ENCODE data around the gene TUBAL3. TPM values are rescaled to one million over a fixed set of nuclear protein-coding genes. Genes with fewer than 3 reads are reported as not detected.

The TUBAL3 gene
- total and polyA plus RNA-seq, 10 donors = not detected

DNA sequence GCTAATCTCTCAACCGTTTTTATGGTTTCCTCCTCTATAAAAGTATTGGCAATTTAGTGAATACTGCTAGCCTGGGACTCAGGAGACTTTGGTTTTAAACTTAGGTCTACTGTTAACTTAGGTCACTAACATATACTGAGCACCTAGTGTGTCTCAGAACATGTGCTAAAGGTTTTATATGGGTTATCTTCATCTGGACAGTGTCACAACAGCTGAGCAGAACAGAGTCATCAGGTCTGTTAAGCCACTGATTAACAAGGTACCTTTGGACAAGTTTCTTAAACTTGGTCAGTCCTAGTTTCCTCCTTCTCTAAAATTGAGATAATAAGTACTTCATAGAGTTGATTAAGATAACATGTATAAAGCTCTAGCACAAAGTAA is 38.4 kb upstream of the TUBAL3 start:
- 66 to 87% (median 80%) methylated on average over 1 of the region's 1 CpG for WGBS, 5 donors
- Histone ChIP-seq H3K27ac (no peak overlapping the region), H3K9me3 (no peaks in the 10 kb centered on the region), H3K36me3 (no peaks in the 10 kb centered on the region), H3K4me1 (peaks cover 0 to 30% (median 21%) of the 10 kb centered on the region in 6 donors), H3K4me3 (no peak overlapping the region), H3K27me3 (replicated peaks in 1 of 7) (no peaks in the 10 kb centered on the region)
- TF ChIP-seq POLR2A (IDR thresholded peaks at IDR 0.05) (no peak), POLR2AphosphoS5 (IDR thresholded peaks at IDR 0.05) (no peak)
- TF ChIP-seq, protein P1, sequence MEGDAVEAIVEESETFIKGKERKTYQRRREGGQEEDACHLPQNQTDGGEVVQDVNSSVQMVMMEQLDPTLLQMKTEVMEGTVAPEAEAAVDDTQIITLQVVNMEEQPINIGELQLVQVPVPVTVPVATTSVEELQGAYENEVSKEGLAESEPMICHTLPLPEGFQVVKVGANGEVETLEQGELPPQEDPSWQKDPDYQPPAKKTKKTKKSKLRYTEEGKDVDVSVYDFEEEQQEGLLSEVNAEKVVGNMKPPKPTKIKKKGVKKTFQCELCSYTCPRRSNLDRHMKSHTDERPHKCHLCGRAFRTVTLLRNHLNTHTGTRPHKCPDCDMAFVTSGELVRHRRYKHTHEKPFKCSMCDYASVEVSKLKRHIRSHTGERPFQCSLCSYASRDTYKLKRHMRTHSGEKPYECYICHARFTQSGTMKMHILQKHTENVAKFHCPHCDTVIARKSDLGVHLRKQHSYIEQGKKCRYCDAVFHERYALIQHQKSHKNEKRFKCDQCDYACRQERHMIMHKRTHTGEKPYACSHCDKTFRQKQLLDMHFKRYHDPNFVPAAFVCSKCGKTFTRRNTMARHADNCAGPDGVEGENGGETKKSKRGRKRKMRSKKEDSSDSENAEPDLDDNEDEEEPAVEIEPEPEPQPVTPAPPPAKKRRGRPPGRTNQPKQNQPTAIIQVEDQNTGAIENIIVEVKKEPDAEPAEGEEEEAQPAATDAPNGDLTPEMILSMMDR (IDR thresholded peaks at IDR 0.05 in 8 of 11, conservative IDR thresholded peaks at IDR 0.05 in 3 of 11) = no peak
- DNase-seq = no peak
- intact Hi-C loops (cut with DNase I; ENCODE audit: low total_unique reads) = loop anchor here (2.0 to 10.0 kb wide), 2 partner anchors 180 to 432 kb away; no protein-coding TSS in a partner anchor

DNA sequence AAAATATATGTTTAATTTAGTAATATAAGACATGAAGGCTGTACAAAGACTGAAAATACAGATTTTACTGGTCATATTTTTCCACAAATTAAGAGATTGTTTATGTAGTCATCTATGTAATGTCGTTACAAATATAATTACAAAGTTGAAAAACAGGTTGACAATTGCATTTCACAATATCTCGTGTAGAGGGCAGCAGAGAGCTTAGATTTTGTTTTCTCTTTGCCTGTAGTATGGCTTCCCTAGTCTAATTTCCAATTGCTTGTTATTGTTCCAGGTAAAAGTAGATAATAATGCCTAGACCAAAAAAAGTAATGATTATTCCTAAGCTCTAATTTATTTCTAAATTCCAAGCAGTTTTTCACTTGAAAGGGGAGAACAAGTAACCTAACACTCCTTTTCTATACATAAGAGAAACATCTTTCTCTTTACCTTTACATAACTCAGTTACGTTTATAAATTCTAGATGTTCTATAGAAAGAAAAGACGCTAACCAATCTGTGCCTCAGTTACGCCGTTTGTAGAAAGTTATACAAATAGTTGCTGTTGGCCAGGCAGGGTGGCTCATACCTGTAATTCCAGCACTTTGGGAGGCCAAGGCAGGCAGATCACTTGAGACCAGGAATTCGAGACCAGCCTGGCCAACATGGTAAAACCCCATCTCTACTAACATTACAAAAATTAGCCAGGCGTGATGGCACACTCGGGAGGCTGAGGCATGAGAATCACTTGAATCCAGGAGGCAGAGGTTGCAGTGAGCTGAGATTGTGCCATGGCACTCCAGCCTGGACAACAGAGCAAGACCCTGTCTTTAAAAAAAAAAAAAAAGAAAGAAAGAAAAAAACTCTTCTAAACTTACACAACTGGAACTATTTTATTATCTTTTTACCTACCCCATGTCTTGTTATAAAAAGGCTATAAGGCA is 37.7 kb upstream of the TUBAL3 start:
- no peaks in the 10 kb centered on the region for H3K9me3 ChIP-seq
- no peaks in the 10 kb centered on the region for H3K36me3 ChIP-seq
- no peak for DNase-seq
- no peak for TF ChIP-seq POLR2A (IDR thresholded peaks at IDR 0.05)
- TF ChIP-seq, protein P1 (IDR thresholded peaks at IDR 0.05 in 8 of 11, conservative IDR thresholded peaks at IDR 0.05 in 3 of 11) = peak; percentile 59 to 80 (median 73)
- H3K4me3 ChIP-seq = no peak overlapping the region
- no peaks in the 10 kb centered on the region for H3K27me3 ChIP-seq (replicated peaks in 1 of 7)
- WGBS, 5 donors = 63 to 73% (median 69%) methylated on average over 9 of the region's 9 CpGs
- intact Hi-C loops (cut with DNase I; ENCODE audit: low total_unique reads) = loop anchor here (2.0 to 10.0 kb wide), 2 partner anchors 180 to 432 kb away; no protein-coding TSS in a partner anchor
- H3K4me1 ChIP-seq = peaks cover 0 to 24% (median 15%) of the 10 kb centered on the region in 6 donors
- no peak overlapping the region for H3K27ac ChIP-seq

DNA sequence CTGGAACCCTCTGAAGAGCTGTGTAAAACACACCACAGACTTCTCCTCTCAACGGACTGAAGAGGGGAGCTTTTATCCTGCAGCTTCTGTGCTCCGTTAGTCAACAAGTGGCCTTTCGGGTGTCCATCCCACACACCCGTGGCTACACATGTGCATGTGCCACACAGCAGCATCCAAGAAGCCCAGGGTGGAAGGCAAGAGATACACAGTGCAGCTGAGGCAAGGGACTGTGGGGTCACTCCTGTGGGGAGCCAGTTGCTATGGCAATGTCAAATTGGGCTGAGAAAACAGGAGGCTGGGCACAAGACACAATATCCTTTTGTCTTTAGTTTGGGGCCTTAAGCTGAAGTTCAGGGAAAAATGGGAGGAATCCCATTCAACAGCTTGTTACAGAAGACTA is 36.5 kb upstream of the TUBAL3 start:
- Histone ChIP-seq H3K9me3 (no peaks in the 10 kb centered on the region), H3K27me3 (replicated peaks in 1 of 7) (no peaks in the 10 kb centered on the region), H3K4me1 (peaks cover 0 to 11% (median 3%) of the 10 kb centered on the region in 6 donors), H3K27ac (no peak overlapping the region), H3K36me3 (no peaks in the 10 kb centered on the region), H3K4me3 (no peak overlapping the region)
- 89 to 96% (median 92%) methylated on average over 4 of the region's 4 CpGs for WGBS, 5 donors
- no peak for DNase-seq
- intact Hi-C loops (cut with DNase I; ENCODE audit: low total_unique reads) = loop anchor here (10.0 kb wide), 1 partner anchor 434 kb away; no protein-coding TSS in a partner anchor
- no peak for TF ChIP-seq POLR2AphosphoS5 (IDR thresholded peaks at IDR 0.05)
- TF ChIP-seq, protein P1 (IDR thresholded peaks at IDR 0.05 in 8 of 11, conservative IDR thresholded peaks at IDR 0.05 in 3 of 11) = no peak
- no peak for TF ChIP-seq POLR2A (IDR thresholded peaks at IDR 0.05)

DNA sequence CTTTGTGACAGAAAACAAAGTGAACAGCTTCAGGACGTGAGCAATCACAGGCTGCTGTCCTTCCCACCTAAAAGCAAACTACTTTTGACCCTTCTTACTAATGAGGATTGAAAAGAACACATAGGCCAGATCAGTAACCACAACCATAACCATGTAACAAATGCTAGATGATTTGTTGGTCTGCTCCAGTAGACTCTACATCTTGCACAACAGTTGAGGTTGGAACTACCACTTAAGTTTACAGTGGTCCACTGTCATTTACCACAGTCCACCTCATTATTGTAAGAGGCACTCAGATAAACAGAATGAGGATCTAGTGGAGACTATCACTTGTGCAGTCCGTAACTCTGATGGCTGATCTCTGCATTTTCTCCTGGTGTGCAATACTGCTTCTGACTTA is 35.6 kb upstream of the TUBAL3 start:
- DNase-seq = no peak
- intact Hi-C loops (cut with DNase I; ENCODE audit: low total_unique reads) = loop anchor here (10.0 kb wide), 1 partner anchor 435 kb away; no protein-coding TSS in a partner anchor

More for the DNA sequence above, 35.6 kb upstream of the TUBAL3 start:
- H3K4me3 ChIP-seq = no peak overlapping the region
- WGBS, 5 donors = 95 to 100% (median 95%) methylated on average over 2 of the region's 2 CpGs
- H3K36me3 ChIP-seq = no peaks in the 10 kb centered on the region
- no peaks in the 10 kb centered on the region for H3K27me3 ChIP-seq (replicated peaks in 1 of 7)
- peaks cover 0 to 6% (median 0%) of the 10 kb centered on the region in 6 donors for H3K4me1 ChIP-seq
- no peak overlapping the region for H3K27ac ChIP-seq
- TF ChIP-seq, protein P1 (IDR thresholded peaks at IDR 0.05 in 8 of 11, conservative IDR thresholded peaks at IDR 0.05 in 3 of 11) = no peak
- TF ChIP-seq POLR2AphosphoS5 (IDR thresholded peaks at IDR 0.05) (no peak), POLR2A (IDR thresholded peaks at IDR 0.05) (no peak)
- H3K9me3 ChIP-seq = no peaks in the 10 kb centered on the region

Measured in spleen (tissue), 11 donors.